DOHH2 (cell line): ENCODE measurements around the gene SLC25A1.

ENCODE experiments used
- H3F3A ChIP-seq: fragments of 200-600 bp; sonication (generic), shearing (Covaris generic); 2 replicates; pipeline ENCODE4 v1.6.0; 2016; ENCODE audit warnings: antibody characterized with exemption, mild to moderate bottlenecking; ENCODE audit not compliant: control insufficient read depth, insufficient read depth
- H3K27ac ChIP-seq: fragments of 200-600 bp; sonication (generic); 2 replicates; pipeline ENCODE4 v1.5.1; 2014; ENCODE audit warnings: low read depth, mild to moderate bottlenecking, low read length, moderate library complexity
- H3K27me3 ChIP-seq: fragments of 200-600 bp; sonication (generic); 2 replicates; pipeline ENCODE4 v1.6.1; 2014; ENCODE audit warnings: mild to moderate bottlenecking, low read length, mixed read lengths; ENCODE audit not compliant: control insufficient read depth
- H3K36me3 ChIP-seq: fragments of 200-600 bp; sonication (generic); 2 replicates; pipeline ENCODE4 v1.6.1; 2014; ENCODE audit warnings: mild to moderate bottlenecking, low read length, moderate library complexity, mixed read lengths; ENCODE audit not compliant: control insufficient read depth
- H3K4me1 ChIP-seq: fragments of 200-600 bp; sonication (generic); 2 replicates; pipeline ENCODE4 v1.6.1; 2014; ENCODE audit warnings: mild to moderate bottlenecking, low read length, mixed read lengths; ENCODE audit not compliant: control insufficient read depth
- H3K4me2 ChIP-seq: fragments of 200-600 bp; sonication (generic); 2 replicates; pipeline ENCODE4 v1.6.0; 2014; ENCODE audit warnings: mild to moderate bottlenecking, low read length, moderate library complexity
- H3K4me3 ChIP-seq: fragments of 200-600 bp; sonication (generic); 2 replicates; pipeline ENCODE4 v1.5.1; 2014; ENCODE audit warnings: mild to moderate bottlenecking, low read length, mixed read lengths
- H3K79me2 ChIP-seq: fragments of 200-600 bp; sonication (generic); 2 replicates; pipeline ENCODE4 v1.6.1; 2014; ENCODE audit warnings: mild to moderate bottlenecking, low read length, mixed read lengths; ENCODE audit not compliant: control insufficient read depth
- H3K9me2 ChIP-seq: fragments of 200-600 bp; sonication (generic); replicated peaks from 2 replicates; pipeline ENCODE4 v1.6.1; 2014; ENCODE audit warnings: mild to moderate bottlenecking, low read length, mixed read lengths; ENCODE audit not compliant: control insufficient read depth
- H3K9me3 ChIP-seq: fragments of 200-600 bp; sonication (generic); 2 replicates; pipeline ENCODE4 v1.6.1; 2014; ENCODE audit warnings: antibody characterized with exemption, low read length, mixed read lengths; ENCODE audit not compliant: control insufficient read depth, insufficient read depth
- H4K20me1 ChIP-seq: fragments of 200-600 bp; sonication (generic); 2 replicates; pipeline ENCODE4 v1.6.0; 2014; ENCODE audit warnings: low read depth, mild to moderate bottlenecking, antibody characterized with exemption, low read length, moderate library complexity; ENCODE audit not compliant: control insufficient read depth, insufficient read depth
- EZH2phosphoT487 ChIP-seq: fragments of 200-600 bp; sonication (generic); IDR thresholded peaks from 2 replicates; pipeline ENCODE4 v1.6.1; 2017; ENCODE audit warnings: borderline replicate concordance, mild to moderate bottlenecking, antibody characterized with exemption, low read length, moderate library complexity, mixed read lengths
- TF ChIP-seq, protein P1 (sequence below): fragments of 200-600 bp; sonication (generic); IDR thresholded peaks from one replicate; pipeline ENCODE4 v1.5.1; 2014; ENCODE audit warnings: antibody characterized with exemption, mild to moderate bottlenecking, low read depth, low read length; ENCODE audit not compliant: poor library complexity, severe bottlenecking

SLC25A1 gene

GRCh38 chr22:19180740-19181410 lies 2.3 kb upstream of the SLC25A1 start:
- Histone ChIP-seq H3K9me3 (no peaks in the 10 kb centered on the region), H3F3A (no peaks in the 10 kb centered on the region), H3K4me2 (no peak overlapping the region), H3K4me3 (no peak overlapping the region), H3K4me1 (peaks cover 33% of the 10 kb centered on the region), H3K27ac (no peak overlapping the region), H3K36me3 (peaks cover 18% of the 10 kb centered on the region), H3K79me2 (peaks cover 25% of the 10 kb centered on the region), H4K20me1 (no peaks in the 10 kb centered on the region), H3K9me2 (no peaks in the 10 kb centered on the region), H3K27me3 (no peaks in the 10 kb centered on the region; the same call in 1 of the 2 replicates)
- TF ChIP-seq, protein P1, sequence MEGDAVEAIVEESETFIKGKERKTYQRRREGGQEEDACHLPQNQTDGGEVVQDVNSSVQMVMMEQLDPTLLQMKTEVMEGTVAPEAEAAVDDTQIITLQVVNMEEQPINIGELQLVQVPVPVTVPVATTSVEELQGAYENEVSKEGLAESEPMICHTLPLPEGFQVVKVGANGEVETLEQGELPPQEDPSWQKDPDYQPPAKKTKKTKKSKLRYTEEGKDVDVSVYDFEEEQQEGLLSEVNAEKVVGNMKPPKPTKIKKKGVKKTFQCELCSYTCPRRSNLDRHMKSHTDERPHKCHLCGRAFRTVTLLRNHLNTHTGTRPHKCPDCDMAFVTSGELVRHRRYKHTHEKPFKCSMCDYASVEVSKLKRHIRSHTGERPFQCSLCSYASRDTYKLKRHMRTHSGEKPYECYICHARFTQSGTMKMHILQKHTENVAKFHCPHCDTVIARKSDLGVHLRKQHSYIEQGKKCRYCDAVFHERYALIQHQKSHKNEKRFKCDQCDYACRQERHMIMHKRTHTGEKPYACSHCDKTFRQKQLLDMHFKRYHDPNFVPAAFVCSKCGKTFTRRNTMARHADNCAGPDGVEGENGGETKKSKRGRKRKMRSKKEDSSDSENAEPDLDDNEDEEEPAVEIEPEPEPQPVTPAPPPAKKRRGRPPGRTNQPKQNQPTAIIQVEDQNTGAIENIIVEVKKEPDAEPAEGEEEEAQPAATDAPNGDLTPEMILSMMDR = no peak
- TF ChIP-seq EZH2phosphoT487 = no peak

DNA sequence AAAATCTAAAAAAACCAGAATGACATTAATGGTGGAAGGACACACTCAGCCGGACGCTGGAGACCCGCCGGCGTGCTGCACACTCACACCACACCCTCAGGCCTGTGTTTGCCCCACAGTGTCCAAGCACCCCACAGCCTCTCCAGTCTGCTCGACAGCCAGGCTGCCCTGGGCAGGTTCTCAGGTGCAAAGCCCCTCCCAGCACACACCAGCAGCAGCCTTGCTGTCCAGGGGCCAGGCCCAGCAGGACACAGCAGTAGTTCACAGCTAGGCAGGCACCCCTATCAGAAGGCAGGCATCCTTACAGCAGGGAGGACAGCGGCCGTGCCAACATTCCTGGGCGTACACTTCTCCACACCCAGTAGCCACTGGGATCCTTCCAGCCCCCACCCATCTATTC lies 1.7 kb upstream of the SLC25A1 start:
- peaks cover 25% of the 10 kb centered on the region for H3K36me3 ChIP-seq
- H3F3A ChIP-seq = no peaks in the 10 kb centered on the region
- no peaks in the 10 kb centered on the region for H3K9me2 ChIP-seq
- no peaks in the 10 kb centered on the region for H3K9me3 ChIP-seq
- H3K4me2 ChIP-seq = no peak overlapping the region
- peaks cover 31% of the 10 kb centered on the region for H3K79me2 ChIP-seq
- no peaks in the 10 kb centered on the region; the same call in 1 of the 2 replicates for H3K27me3 ChIP-seq
- TF ChIP-seq EZH2phosphoT487 = no peak
- TF ChIP-seq, protein P1 = no peak
- H3K4me1 ChIP-seq = peaks cover 38% of the 10 kb centered on the region
- no peak overlapping the region for H3K4me3 ChIP-seq
- peaks cover 2% of the 10 kb centered on the region; the same call in 1 of the 2 replicates for H4K20me1 ChIP-seq
- H3K27ac ChIP-seq = no peak overlapping the region

- H3K27me3 ChIP-seq = no peaks in the 10 kb centered on the region; the same call in 1 of the 2 replicates
- H3K9me2 ChIP-seq = no peaks in the 10 kb centered on the region
- peak overlapping the region; percentile 85 for H3K4me3 ChIP-seq
- peak overlapping the region; percentile 92 for H3K4me2 ChIP-seq
- H3F3A ChIP-seq = no peaks in the 10 kb centered on the region
- peaks cover 38% of the 10 kb centered on the region for H3K79me2 ChIP-seq
- peaks cover 45% of the 10 kb centered on the region for H3K4me1 ChIP-seq
- peak overlapping the region; percentile 61 for H3K27ac ChIP-seq
- TF ChIP-seq EZH2phosphoT487 = no peak
- TF ChIP-seq, protein P1 = peak; percentile 81
- peaks cover 3% of the 10 kb centered on the region; the same call in 1 of the 2 replicates for H4K20me1 ChIP-seq
- peaks cover 31% of the 10 kb centered on the region for H3K36me3 ChIP-seq
- H3K9me3 ChIP-seq = no peaks in the 10 kb centered on the region
Measured at GRCh38 chr22:19179497-19180048, 1.0 kb upstream of the SLC25A1 start.
